ENCODE data around the gene FTO.

DNA sequence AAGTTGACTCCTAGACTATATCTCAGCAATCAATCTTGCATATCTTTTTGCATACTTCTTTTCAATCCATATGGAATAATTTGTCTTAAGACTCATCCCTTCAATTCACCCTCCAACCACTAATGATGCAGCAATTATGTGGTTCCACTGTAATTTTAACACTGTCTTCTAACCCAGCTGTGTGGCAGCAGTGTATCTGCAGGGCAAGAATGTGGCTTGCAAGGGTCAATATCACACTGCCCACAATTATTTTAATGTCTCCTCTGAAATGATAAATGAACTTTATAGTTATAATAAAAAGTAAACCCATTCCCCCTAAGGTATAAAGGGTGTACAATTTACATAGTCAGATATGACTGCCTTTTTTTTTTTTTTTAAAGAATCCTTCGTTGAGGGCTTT is 48.6 kb downstream of the FTO start:
- TF ChIP-seq POLR2A (IDR thresholded peaks at IDR 0.05), result no peak
- TF ChIP-seq, protein P1, sequence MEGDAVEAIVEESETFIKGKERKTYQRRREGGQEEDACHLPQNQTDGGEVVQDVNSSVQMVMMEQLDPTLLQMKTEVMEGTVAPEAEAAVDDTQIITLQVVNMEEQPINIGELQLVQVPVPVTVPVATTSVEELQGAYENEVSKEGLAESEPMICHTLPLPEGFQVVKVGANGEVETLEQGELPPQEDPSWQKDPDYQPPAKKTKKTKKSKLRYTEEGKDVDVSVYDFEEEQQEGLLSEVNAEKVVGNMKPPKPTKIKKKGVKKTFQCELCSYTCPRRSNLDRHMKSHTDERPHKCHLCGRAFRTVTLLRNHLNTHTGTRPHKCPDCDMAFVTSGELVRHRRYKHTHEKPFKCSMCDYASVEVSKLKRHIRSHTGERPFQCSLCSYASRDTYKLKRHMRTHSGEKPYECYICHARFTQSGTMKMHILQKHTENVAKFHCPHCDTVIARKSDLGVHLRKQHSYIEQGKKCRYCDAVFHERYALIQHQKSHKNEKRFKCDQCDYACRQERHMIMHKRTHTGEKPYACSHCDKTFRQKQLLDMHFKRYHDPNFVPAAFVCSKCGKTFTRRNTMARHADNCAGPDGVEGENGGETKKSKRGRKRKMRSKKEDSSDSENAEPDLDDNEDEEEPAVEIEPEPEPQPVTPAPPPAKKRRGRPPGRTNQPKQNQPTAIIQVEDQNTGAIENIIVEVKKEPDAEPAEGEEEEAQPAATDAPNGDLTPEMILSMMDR (IDR thresholded peaks at IDR 0.05), result no peak

Data from esophagus squamous epithelium (tissue), 4 donors.